ENCODE data around the gene FOXL2. TPM values are rescaled to one million over a fixed set of nuclear protein-coding genes. Genes with fewer than 3 reads are reported as not detected.

Gene FOXL2
- total RNA-seq, 2 donors from 2014 or later: 0.11 to 0.24 TPM

DNA sequence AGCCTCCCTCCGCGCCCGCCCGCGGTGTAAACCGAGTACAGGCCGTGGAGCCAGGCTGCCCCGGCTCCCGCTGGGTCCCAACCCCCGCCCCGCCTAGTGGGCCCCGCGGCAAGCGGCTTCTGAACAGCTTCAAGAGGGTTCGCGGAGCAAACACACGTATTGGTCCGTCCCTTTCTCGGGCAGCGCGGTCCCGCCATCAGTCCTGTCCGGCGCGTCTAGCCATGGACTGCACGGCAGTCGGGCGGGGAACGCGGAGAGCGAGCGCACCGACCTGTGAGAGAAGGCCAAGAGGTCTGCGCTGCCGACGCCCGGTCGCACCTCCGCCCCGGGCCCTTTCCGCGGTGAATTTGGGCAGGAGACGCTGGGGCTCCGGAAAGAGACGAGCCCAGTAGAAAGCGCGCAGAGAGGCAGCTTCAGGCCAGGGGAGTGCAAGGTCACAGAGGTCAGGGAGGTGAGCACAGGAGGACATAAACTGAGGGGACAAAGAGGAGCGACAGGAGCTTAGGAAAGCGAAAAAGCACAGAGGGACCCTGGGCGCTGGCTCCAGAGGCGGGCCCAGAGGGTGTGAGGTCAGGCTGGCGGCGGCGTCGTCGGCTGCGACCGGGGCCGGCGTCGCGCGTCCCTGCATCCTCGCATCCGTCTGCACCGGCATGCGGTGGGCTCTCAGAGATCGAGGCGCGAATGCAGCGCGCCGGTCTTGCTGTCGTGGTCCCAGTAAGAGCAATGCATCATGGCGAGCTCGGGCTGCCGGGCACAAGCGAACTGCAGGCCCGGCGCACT, 1.8 kb downstream of the FOXL2 start:
- Mint-ChIP-seq H3K27ac (no peak overlapping the region), H3K4me1 (peaks cover 30% of the 10 kb centered on the region), H3K36me3 (ENCODE audit: low read depth) (no peaks in the 10 kb centered on the region), H3K27me3 (ENCODE audit: insufficient read depth) (peaks cover 94% of the 10 kb centered on the region), H3K4me3 (peak overlapping the region; percentile 47), H3K9me3 (peaks cover 2% of the 10 kb centered on the region)
- peak overlapping the region; percentile 29 for H3K4me3 ChIP-seq (ENCODE audit: low read length)
- H3K9me3 ChIP-seq (ENCODE audit: control insufficient read depth, low read length): no peaks in the 10 kb centered on the region
- no peak overlapping the region for H3K27ac ChIP-seq (ENCODE audit: low read depth, low read length)
- no peak overlapping the region for H3K9ac ChIP-seq (ENCODE audit: extremely low read depth, low read length, poor library complexity, severe bottlenecking)
- H3K27me3 ChIP-seq (ENCODE audit: control insufficient read depth, insufficient read depth, low read length, poor library complexity, severe bottlenecking): peaks cover 100% of the 10 kb centered on the region
- TF ChIP-seq, protein P1, sequence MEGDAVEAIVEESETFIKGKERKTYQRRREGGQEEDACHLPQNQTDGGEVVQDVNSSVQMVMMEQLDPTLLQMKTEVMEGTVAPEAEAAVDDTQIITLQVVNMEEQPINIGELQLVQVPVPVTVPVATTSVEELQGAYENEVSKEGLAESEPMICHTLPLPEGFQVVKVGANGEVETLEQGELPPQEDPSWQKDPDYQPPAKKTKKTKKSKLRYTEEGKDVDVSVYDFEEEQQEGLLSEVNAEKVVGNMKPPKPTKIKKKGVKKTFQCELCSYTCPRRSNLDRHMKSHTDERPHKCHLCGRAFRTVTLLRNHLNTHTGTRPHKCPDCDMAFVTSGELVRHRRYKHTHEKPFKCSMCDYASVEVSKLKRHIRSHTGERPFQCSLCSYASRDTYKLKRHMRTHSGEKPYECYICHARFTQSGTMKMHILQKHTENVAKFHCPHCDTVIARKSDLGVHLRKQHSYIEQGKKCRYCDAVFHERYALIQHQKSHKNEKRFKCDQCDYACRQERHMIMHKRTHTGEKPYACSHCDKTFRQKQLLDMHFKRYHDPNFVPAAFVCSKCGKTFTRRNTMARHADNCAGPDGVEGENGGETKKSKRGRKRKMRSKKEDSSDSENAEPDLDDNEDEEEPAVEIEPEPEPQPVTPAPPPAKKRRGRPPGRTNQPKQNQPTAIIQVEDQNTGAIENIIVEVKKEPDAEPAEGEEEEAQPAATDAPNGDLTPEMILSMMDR (conservative IDR thresholded peaks at IDR 0.05): no peak
- WGBS, 2 experiments (ENCODE audit: insufficient coverage in 1 of 2, insufficient read length in 1 of 2): 1% methylated on average over 35 to 80 of the region's 80 CpGs
- H3K36me3 ChIP-seq (ENCODE audit: control insufficient read depth, insufficient read depth, low read length): no peaks in the 10 kb centered on the region
- H3K4me1 ChIP-seq (ENCODE audit: control insufficient read depth, insufficient read depth, low read length): peaks cover 3% of the 10 kb centered on the region
- peak; percentile 89 for DNase-seq

DNA sequence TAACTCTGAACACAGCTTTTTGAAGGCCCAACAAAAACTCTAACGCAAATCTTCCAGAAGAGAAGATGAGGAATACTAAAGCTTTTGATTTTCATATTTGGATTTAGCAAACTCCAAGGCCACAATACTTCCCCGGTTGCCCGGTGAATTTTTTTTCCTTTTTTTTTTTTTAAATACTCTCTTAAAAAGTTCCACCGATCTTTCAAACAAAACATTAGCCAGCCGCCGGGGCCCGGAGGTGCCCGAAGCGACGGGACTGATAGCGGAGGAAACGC, 2.3 kb downstream of the FOXL2 start:
- Mint-ChIP-seq H3K36me3 (ENCODE audit: low read depth) (no peaks in the 10 kb centered on the region), H3K27me3 (ENCODE audit: insufficient read depth) (peaks cover 94% of the 10 kb centered on the region), H3K4me3 (peak overlapping the region; percentile 47), H3K27ac (no peak overlapping the region), H3K4me1 (peaks cover 30% of the 10 kb centered on the region), H3K9me3 (peaks cover 2% of the 10 kb centered on the region)
- DNase-seq: no peak
- H3K27me3 ChIP-seq (ENCODE audit: control insufficient read depth, insufficient read depth, low read length, poor library complexity, severe bottlenecking): peaks cover 100% of the 10 kb centered on the region
- H3K4me1 ChIP-seq (ENCODE audit: control insufficient read depth, insufficient read depth, low read length): peaks cover 3% of the 10 kb centered on the region
- no peak overlapping the region for H3K4me3 ChIP-seq (ENCODE audit: low read length)
- TF ChIP-seq, protein P1 (conservative IDR thresholded peaks at IDR 0.05): no peak
- H3K9me3 ChIP-seq (ENCODE audit: control insufficient read depth, low read length): no peaks in the 10 kb centered on the region
- H3K9ac ChIP-seq (ENCODE audit: extremely low read depth, low read length, poor library complexity, severe bottlenecking): no peak overlapping the region
- H3K36me3 ChIP-seq (ENCODE audit: control insufficient read depth, insufficient read depth, low read length): no peaks in the 10 kb centered on the region
- H3K27ac ChIP-seq (ENCODE audit: low read depth, low read length): no peak overlapping the region
- 0 to 3% methylated on average over 1 to 12 of the region's 12 CpGs for WGBS, 2 experiments (ENCODE audit: insufficient coverage in 1 of 2, insufficient read length in 1 of 2)

DNA sequence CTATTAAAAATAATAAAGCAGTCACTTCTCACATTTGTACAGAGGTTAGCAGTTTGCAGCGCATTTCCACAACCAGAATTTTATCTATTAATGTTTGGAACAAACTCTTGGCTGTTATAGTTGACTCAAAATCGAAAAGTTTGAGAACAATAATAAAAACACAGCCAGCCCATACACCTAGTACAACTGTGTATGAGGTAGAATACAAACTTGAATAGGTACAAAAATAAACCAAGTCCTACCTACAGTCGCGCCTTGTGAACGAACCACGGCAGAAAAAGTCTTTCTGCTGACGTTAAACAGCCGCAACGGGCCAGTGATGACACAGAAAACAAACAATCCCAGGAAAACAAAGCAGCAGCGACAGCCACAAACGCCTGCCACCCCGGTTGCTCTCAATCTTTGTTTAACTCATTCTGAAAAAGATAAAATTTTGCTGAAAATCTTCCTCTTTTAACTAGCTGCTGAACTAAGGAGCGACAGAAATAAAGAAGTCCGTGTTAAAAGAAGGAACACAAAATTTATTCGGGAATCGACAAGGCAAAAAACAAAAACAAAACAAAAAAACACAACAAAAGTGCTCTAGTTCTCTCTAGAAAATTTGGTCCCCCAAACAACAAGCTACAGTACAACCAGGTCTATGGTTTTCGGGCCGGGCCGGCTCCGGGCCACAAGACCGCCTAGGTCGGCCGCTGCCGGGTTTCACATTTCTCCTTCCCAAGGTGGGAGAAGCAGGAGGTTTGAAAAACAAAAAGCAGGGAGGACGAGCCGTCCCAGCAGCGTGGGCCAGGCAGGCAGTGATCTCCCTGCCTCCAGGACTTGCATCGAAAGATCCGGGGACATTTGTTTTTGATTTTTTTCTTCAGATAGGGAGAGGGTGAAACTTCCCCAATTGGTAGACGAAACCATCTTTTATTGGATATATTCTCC, 2.9 kb downstream of the FOXL2 start:
- peaks cover 2% of the 10 kb centered on the region for H3K9me3 Mint-ChIP-seq
- H3K27ac Mint-ChIP-seq: no peak overlapping the region
- Histone ChIP-seq H3K9ac (ENCODE audit: extremely low read depth, low read length, poor library complexity, severe bottlenecking) (no peak overlapping the region), H3K4me3 (ENCODE audit: low read length) (peak overlapping the region; percentile 5), H3K27me3 (ENCODE audit: control insufficient read depth, insufficient read depth, low read length, poor library complexity, severe bottlenecking) (peaks cover 100% of the 10 kb centered on the region), H3K4me1 (ENCODE audit: control insufficient read depth, insufficient read depth, low read length) (peaks cover 7% of the 10 kb centered on the region), H3K9me3 (ENCODE audit: control insufficient read depth, low read length) (no peaks in the 10 kb centered on the region), H3K27ac (ENCODE audit: low read depth, low read length) (no peak overlapping the region), H3K36me3 (ENCODE audit: control insufficient read depth, insufficient read depth, low read length) (no peaks in the 10 kb centered on the region)
- peaks cover 27% of the 10 kb centered on the region for H3K4me1 Mint-ChIP-seq
- peak overlapping the region; percentile 47 for H3K4me3 Mint-ChIP-seq
- no peaks in the 10 kb centered on the region for H3K36me3 Mint-ChIP-seq (ENCODE audit: low read depth)
- WGBS, 2 experiments (ENCODE audit: insufficient coverage in 1 of 2, insufficient read length in 1 of 2): 3 to 6% methylated on average over 18 to 30 of the region's 30 CpGs
- DNase-seq: peak; percentile 79
- TF ChIP-seq, protein P1 (conservative IDR thresholded peaks at IDR 0.05): no peak
- peaks cover 94% of the 10 kb centered on the region for H3K27me3 Mint-ChIP-seq (ENCODE audit: insufficient read depth)
